GM12878 (cell line): ENCODE results near the gene PSMD3. TPM values are rescaled to one million over a fixed set of nuclear protein-coding genes. Genes with fewer than 3 reads are reported as not detected.
A peak's percentile ranks its signal among the peaks of the same experiment; 100 is the strongest.

ENCODE experiments used
- ATAC-seq: fragments of 200-7000 bp; cut with Tn5 transposase; 3 replicates; pipeline ENCODE4 v1.9.1; 2020; ENCODE audit warnings: mild to moderate bottlenecking, moderate library complexity
- BruUV-seq: library from RNA; stranded (reverse); fragments of 400-500 nt; replicated peaks from 2 replicates; lab custom pipeline; 2021; lab: Mats Ljungman, UMichigan
- CTCF ChIA-PET: fragments of 300-600 bp; sonication (Branson Sonifier 250); formaldehyde crosslinking; extraction: SDS; loops from one replicate; lab custom pipeline; 2021; ENCODE audit warnings: inconsistent platforms; lab: Yijun Ruan, JAX
- POLR2A ChIA-PET: fragments of 350-600 bp; formaldehyde crosslinking; extraction: SDS; loops from one replicate; lab custom pipeline; 2021; ENCODE audit warnings: inconsistent platforms; lab: Charles Lee
- RAD21 ChIA-PET: fragments of 300-600 bp; sonication (Branson Sonifier 250); formaldehyde crosslinking; loops from one replicate; lab custom pipeline; 2023; ENCODE audit warnings: antibody characterized with exemption; ENCODE audit not compliant: unreplicated experiment; lab: Charles Lee
- SMC1A ChIA-PET: fragments of 300-600 bp; sonication (Branson Sonifier 250); formaldehyde crosslinking; loops from one replicate; lab custom pipeline; 2023; ENCODE audit not compliant: unreplicated experiment, uncharacterized antibody; lab: Charles Lee
- DNase-seq: peaks from one replicate; pipeline ENCODE4 v3.0.0-alpha.2; 2011; ENCODE audit warnings: low read depth, low spot score
- FAIRE-seq: peaks from 3 replicates; lab custom pipeline; 2011; peaks lifted over from hg19 to GRCh38; lab: Jason Lieb, UNC
- H2AFZ ChIP-seq: 2 replicates; pipeline ENCODE4 v1.6.0; 2011; ENCODE audit warnings: low read depth, low read length, control low read depth; ENCODE audit not compliant: control insufficient read depth
- H3K27ac ChIP-seq: 2 replicates; pipeline ENCODE4 v1.5.1; 2011; ENCODE audit warnings: control low read depth; ENCODE audit not compliant: control insufficient read depth, insufficient read depth
- H3K27me3 ChIP-seq, 2 experiments: replicated peaks in 1 of 2; 2 replicates each; pipeline versions ENCODE4 v1.6.0 to v1.6.1; 2011; ENCODE audit warnings: low read length in 1 of 2; ENCODE audit not compliant: control insufficient read depth in 2 of 2, insufficient read depth in 2 of 2
- H3K36me3 ChIP-seq, 2 experiments: 2 replicates each; pipeline ENCODE4 v1.5.1; 2011; ENCODE audit warnings: low read length in 1 of 2; ENCODE audit not compliant: control insufficient read depth in 2 of 2, insufficient read depth in 2 of 2
- H3K4me1 ChIP-seq: 2 replicates; pipeline ENCODE4 v1.6.1; 2011; ENCODE audit warnings: mild to moderate bottlenecking, low read length, moderate library complexity, mixed read lengths; ENCODE audit not compliant: control insufficient read depth, insufficient read depth
- H3K4me2 ChIP-seq: 2 replicates; pipeline ENCODE4 v1.6.0; 2011; ENCODE audit warnings: control low read depth; ENCODE audit not compliant: control insufficient read depth, insufficient read depth
- H3K4me3 ChIP-seq: fragments of 200-600 bp; sonication (generic); 2 replicates; pipeline ENCODE4 v1.5.1; 2016
- H3K79me2 ChIP-seq: 2 replicates; pipeline ENCODE4 v1.6.0; 2011; ENCODE audit warnings: low read length; ENCODE audit not compliant: control insufficient read depth, insufficient read depth
- H3K9ac ChIP-seq: 2 replicates; pipeline ENCODE4 v1.8.0; 2011; ENCODE audit warnings: low read length, control low read depth, mixed read lengths; ENCODE audit not compliant: control insufficient read depth, insufficient read depth
- H3K9me3 ChIP-seq: replicated peaks from 3 replicates; pipeline ENCODE4 v1.5.1; 2011; ENCODE audit warnings: mild to moderate bottlenecking, low read length; ENCODE audit not compliant: control insufficient read depth, insufficient read depth
- H4K20me1 ChIP-seq: 2 replicates; pipeline ENCODE4 v1.6.0; 2011; ENCODE audit not compliant: control insufficient read depth, insufficient read depth
- BACH1 ChIP-seq: fragments of 450-650 bp; IDR thresholded peaks from 2 replicates; pipeline ENCODE4 v1.6.1; 2017; ENCODE audit warnings: mild to moderate bottlenecking, borderline replicate concordance
- CREM ChIP-seq: IDR thresholded peaks from 2 replicates; pipeline ENCODE4 v1.6.1; 2014; ENCODE audit warnings: antibody characterized with exemption, low read depth
- DPF2 ChIP-seq: fragments of 450-650 bp; IDR thresholded peaks from 2 replicates; pipeline ENCODE4 v1.6.1; 2017; ENCODE audit warnings: mild to moderate bottlenecking
- ESRRA ChIP-seq: IDR thresholded peaks from 2 replicates; pipeline ENCODE4 v1.6.1; 2012; ENCODE audit warnings: mild to moderate bottlenecking, low read length, improper control_type of control experiment
- GATAD2B ChIP-seq: fragments of 450-650 bp; conservative IDR thresholded peaks from 2 replicates; pipeline ENCODE4 v1.6.1; 2017; ENCODE audit warnings: low read depth, mild to moderate bottlenecking, moderate library complexity
- MTA2 ChIP-seq: fragments of 450-650 bp; IDR thresholded peaks from 2 replicates; pipeline ENCODE4 v1.6.1; 2016; ENCODE audit warnings: low read depth, mild to moderate bottlenecking, moderate library complexity
- NBN ChIP-seq: fragments of 450-650 bp; IDR thresholded peaks from 2 replicates; pipeline ENCODE4 v1.6.1; 2016
- POLR2AphosphoS2 ChIP-seq: IDR thresholded peaks from 2 replicates; pipeline ENCODE4 v1.6.1; 2011; ENCODE audit warnings: low read depth, mild to moderate bottlenecking, low read length, improper control_type of control experiment, moderate library complexity
- POU2F2 ChIP-seq: IDR thresholded peaks from 3 replicates; pipeline ENCODE4 v1.6.1; 2011; ENCODE audit warnings: low read depth, mild to moderate bottlenecking, low read length, borderline replicate concordance
- RAD21 ChIP-seq: IDR thresholded peaks from 2 replicates; pipeline ENCODE4 v1.6.1; 2011; ENCODE audit warnings: mild to moderate bottlenecking, low read depth, low read length, moderate library complexity; ENCODE audit not compliant: insufficient read depth
- RELA ChIP-seq: fragments of 450-650 bp; IDR thresholded peaks from 2 replicates; pipeline ENCODE4 v1.8.0; 2014; ENCODE audit warnings: borderline replicate concordance; ENCODE audit not compliant: partially characterized antibody
- SIN3A ChIP-seq: IDR thresholded peaks from 2 replicates; pipeline ENCODE4 v1.6.1; 2012; ENCODE audit warnings: low read depth, low read length, improper control_type of control experiment
- SMAD5 ChIP-seq: IDR thresholded peaks from 2 replicates; pipeline ENCODE4 v1.6.1; 2016; ENCODE audit warnings: antibody characterized with exemption, low read depth
- TBL1XR1 ChIP-seq: IDR thresholded peaks from 2 replicates; pipeline ENCODE4 v1.6.1; 2012; ENCODE audit warnings: low read depth, low read length, improper control_type of control experiment
- TCF3 ChIP-seq: IDR thresholded peaks from 2 replicates; pipeline ENCODE4 v1.6.1; 2012; ENCODE audit warnings: low read depth, mild to moderate bottlenecking, low read length, borderline replicate concordance; ENCODE audit not compliant: insufficient read depth
- ZNF207 ChIP-seq: fragments of 450-650 bp; IDR thresholded peaks from 2 replicates; pipeline ENCODE4 v1.6.1; 2014; ENCODE audit warnings: antibody characterized with exemption, mild to moderate bottlenecking, borderline replicate concordance
- WGBS: methylation state at CpG from one replicate; pipeline ENCODE4 v1.1.6; 2016; ENCODE audit warnings: low lambda C conversion rate; ENCODE audit not compliant: insufficient replicate concordance, insufficient coverage; ENCODE audit errors: missing lambda C conversion rate; 5-methylcytosine and 5-hydroxymethylcytosine counted together
- in situ Hi-C: fragments of 300-500 bp; cut with MboI; formaldehyde crosslinking; loops from 9 replicates; pipeline ENCODE4 v1.14.3; 2018; ENCODE audit warnings: mixed read lengths
- intact Hi-C: fragments of 100-400 bp; cut with micrococcal nuclease; formaldehyde crosslinking; loops from one replicate; pipeline ENCODE4 v1.14.2; 2022; ENCODE audit not compliant: unreplicated experiment
- polyA plus RNA-seq, 11 experiments: library from polyadenylated mRNA; depleted of rRNA in 4 of 11; unstranded in 6 of 11; stranded (reverse) in 5 of 11; fragments of >200 nt; fragmentation: Nextera tagmentation in 4 of 11; fragmentation: Illumina TruSeq in 1 of 11; extraction: Ambion mirVana in 4 of 11; extraction: Trizol in 1 of 11; gene quantifications; 1 replicate in 1 of 11; 2 replicates in 10 of 11; pipeline versions ENCODE4 v1.2.1 to v1.2.3, GENCODE V29; 2011 to 2016; ENCODE audit warnings: inconsistent platforms in 2 of 11, missing spikeins in 2 of 11, low read depth in 1 of 11
- total RNA-seq, 4 experiments: library from RNA; depleted of rRNA in 3 of 4; stranded (reverse); fragments of >200 nt in 3 of 4; fragmentation: Illumina TruSeq in 1 of 4; extraction: Trizol in 1 of 4; gene quantifications; 2 replicates each; pipeline versions ENCODE4 v1.2.1 to v1.2.3, GENCODE V29; 2013 to 2021
- TF ChIP-seq, protein P1 (sequence below): fragments of 450-650 bp; IDR thresholded peaks from 2 replicates; pipeline ENCODE4 v1.6.1; 2016; ENCODE audit warnings: mild to moderate bottlenecking, moderate library complexity, borderline replicate concordance
- TF ChIP-seq, protein P2 (sequence below): IDR thresholded peaks from 2 replicates; pipeline ENCODE4 v1.6.1; 2012; ENCODE audit warnings: low read depth, low read length, improper control_type of control experiment
- TF ChIP-seq, protein P3 (sequence below): fragments of 450-650 bp; IDR thresholded peaks from 2 replicates; pipeline ENCODE4 v1.6.1; 2016; ENCODE audit warnings: mild to moderate bottlenecking

Gene PSMD3
- total and polyA plus RNA-seq, 10 of the 15 experiments (the other 5 are each of a cell fraction or from before 2014, with no cell fraction given), result 2.2 to 192 (median 129) TPM

DNA sequence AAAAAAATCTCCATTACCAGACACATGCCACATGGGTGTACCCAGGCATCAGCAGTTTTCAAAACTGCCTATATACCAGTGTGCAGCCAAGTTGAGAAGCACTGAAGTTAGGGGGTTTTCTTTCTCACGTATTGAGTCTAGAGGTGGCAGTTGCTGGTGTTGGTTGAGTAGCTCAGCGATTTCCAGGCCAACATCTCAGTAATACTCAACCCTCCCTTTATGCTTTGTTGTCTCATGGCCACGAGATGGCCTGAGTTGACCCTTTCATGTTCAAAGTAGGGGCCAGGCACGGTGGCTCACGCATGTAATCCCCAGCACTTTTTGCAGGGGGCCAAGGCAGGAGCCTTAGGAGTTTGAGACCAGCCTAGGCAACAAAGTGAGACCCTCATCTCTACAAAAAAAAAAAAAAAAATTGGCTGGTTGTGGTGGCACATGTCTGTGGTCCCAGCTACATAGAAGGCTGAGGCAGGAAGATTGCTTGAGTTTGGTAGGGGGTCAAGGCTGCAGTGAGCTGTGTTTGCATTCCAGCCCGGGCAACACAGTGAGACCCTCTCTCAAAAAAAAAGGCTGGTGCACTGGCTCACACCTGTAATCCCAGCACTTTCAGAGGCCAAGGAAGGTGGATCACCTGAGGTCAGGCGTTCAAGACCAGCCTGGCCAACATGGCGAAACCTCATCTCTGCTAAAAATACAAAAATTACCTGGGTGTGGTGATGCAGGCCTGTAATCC lies 42.3 kb upstream of the PSMD3 start:
- peak overlapping the region; percentile 18; the same call in 1 of the 2 replicates for H3K27ac ChIP-seq
- peaks cover 22% of the 10 kb centered on the region for H3K4me1 ChIP-seq
- H3K79me2 ChIP-seq, result no peaks in the 10 kb centered on the region
- no peaks in the 10 kb centered on the region for H4K20me1 ChIP-seq
- H3K4me3 ChIP-seq, result no peak overlapping the region
- ChIA-PET POLR2A (interaction anchor here (0.6 to 4.8 kb wide), 14 partner anchors 11 to 183 kb away, joined by 3 to 64 read pairs (median 5); partner anchors contain the start of genes LRRC3C, ORMDL3 and PSMD3), RAD21 (interaction anchor here (0.6 to 4.6 kb wide), 16 partner anchors 8 to 183 kb away, joined by 3 to 39 read pairs (median 6); partner anchors contain the start of genes GSDMA, LRRC3C, ORMDL3 and PSMD3), CTCF (interaction anchor here (0.5 to 5.5 kb wide), 16 partner anchors 9 to 316 kb away, joined by 3 to 98 read pairs (median 6); partner anchors contain the start of genes ORMDL3, PSMD3 and ZPBP2), SMC1A (interaction anchor here (0.6 to 5.5 kb wide), 18 partner anchors 10 to 267 kb away, joined by 3 to 46 read pairs (median 5); partner anchors contain the start of genes GSDMB, IKZF3, LRRC3C and MED24)
- ATAC-seq (peak; percentile 83), DNase-seq (peak; percentile 70), FAIRE-seq (peak; percentile 52)
- BruUV-seq, result no TSS peak
- no peak overlapping the region for H3K4me2 ChIP-seq
- H3K27me3 ChIP-seq, result no peaks in the 10 kb centered on the region
- H3K9me3 ChIP-seq, result no peaks in the 10 kb centered on the region
- H2AFZ ChIP-seq, result no peak overlapping the region; the same call in none of the 2 replicates
- H3K9ac ChIP-seq, result no peak overlapping the region
- intact Hi-C loops, result loop anchor here (2.0 kb wide), 1 partner anchor 20 kb away; no protein-coding TSS in a partner anchor
- H3K36me3 ChIP-seq, result no peaks in the 10 kb centered on the region
- in situ Hi-C loops, result no loop called here
- WGBS, result 19% methylated on average over 8 of the region's 8 CpGs
- TF ChIP-seq POLR2AphosphoS2 (no peak), TCF3 (no peak), DPF2 (no peak), ESRRA (no peak), RELA (no peak), TBL1XR1 (no peak), CREM (no peak), GATAD2B (peak; percentile 23; the same call in 1 of the 2 replicates), MTA2 (0 out of 2 replicates have a peak, but pooled peaks have one; percentile 25), RAD21 (peak; percentile 37; the same call in 1 of the 2 replicates), ZNF207 (no peak), SMAD5 (no peak), NBN (0 out of 2 replicates have a peak, but pooled peaks have one; percentile 56), POU2F2 (no peak), SIN3A (no peak), BACH1 (no peak)
- TF ChIP-seq, protein P1, sequence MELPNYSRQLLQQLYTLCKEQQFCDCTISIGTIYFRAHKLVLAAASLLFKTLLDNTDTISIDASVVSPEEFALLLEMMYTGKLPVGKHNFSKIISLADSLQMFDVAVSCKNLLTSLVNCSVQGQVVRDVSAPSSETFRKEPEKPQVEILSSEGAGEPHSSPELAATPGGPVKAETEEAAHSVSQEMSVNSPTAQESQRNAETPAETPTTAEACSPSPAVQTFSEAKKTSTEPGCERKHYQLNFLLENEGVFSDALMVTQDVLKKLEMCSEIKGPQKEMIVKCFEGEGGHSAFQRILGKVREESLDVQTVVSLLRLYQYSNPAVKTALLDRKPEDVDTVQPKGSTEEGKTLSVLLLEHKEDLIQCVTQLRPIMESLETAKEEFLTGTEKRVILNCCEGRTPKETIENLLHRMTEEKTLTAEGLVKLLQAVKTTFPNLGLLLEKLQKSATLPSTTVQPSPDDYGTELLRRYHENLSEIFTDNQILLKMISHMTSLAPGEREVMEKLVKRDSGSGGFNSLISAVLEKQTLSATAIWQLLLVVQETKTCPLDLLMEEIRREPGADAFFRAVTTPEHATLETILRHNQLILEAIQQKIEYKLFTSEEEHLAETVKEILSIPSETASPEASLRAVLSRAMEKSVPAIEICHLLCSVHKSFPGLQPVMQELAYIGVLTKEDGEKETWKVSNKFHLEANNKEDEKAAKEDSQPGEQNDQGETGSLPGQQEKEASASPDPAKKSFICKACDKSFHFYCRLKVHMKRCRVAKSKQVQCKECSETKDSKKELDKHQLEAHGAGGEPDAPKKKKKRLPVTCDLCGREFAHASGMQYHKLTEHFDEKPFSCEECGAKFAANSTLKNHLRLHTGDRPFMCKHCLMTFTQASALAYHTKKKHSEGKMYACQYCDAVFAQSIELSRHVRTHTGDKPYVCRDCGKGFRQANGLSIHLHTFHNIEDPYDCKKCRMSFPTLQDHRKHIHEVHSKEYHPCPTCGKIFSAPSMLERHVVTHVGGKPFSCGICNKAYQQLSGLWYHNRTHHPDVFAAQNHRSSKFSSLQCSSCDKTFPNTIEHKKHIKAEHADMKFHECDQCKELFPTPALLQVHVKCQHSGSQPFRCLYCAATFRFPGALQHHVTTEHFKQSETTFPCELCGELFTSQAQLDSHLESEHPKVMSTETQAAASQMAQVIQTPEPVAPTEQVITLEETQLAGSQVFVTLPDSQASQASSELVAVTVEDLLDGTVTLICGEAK, result no peak
- TF ChIP-seq, protein P2, sequence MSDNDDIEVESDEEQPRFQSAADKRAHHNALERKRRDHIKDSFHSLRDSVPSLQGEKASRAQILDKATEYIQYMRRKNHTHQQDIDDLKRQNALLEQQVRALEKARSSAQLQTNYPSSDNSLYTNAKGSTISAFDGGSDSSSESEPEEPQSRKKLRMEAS, result no peak
- TF ChIP-seq, protein P3, sequence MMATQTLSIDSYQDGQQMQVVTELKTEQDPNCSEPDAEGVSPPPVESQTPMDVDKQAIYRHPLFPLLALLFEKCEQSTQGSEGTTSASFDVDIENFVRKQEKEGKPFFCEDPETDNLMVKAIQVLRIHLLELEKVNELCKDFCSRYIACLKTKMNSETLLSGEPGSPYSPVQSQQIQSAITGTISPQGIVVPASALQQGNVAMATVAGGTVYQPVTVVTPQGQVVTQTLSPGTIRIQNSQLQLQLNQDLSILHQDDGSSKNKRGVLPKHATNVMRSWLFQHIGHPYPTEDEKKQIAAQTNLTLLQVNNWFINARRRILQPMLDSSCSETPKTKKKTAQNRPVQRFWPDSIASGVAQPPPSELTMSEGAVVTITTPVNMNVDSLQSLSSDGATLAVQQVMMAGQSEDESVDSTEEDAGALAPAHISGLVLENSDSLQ, result no peak
